Loucy (cell line): ENCODE measurements around the gene TIMM23B.
"Not testable (repeated sequence)": the region's sequence is repeated elsewhere in the genome, so short reads cannot be mapped to it uniquely, and the experiment has no call there.

ENCODE experiments used
- EZH2phosphoT487 ChIP-seq: fragments of 200-600 bp; IDR thresholded peaks from 2 replicates; pipeline ENCODE4 v1.6.1; 2018; ENCODE audit warnings: antibody characterized with exemption, mild to moderate bottlenecking, moderate library complexity, borderline replicate concordance
- TF ChIP-seq, protein P1 (sequence below): fragments of 200-600 bp; sonication (generic); conservative IDR thresholded peaks from 2 replicates; pipeline ENCODE4 v1.5.1; 2014; ENCODE audit warnings: mild to moderate bottlenecking, antibody characterized with exemption, low read length

- TF ChIP-seq EZH2phosphoT487: not testable (repeated sequence)
- TF ChIP-seq, protein P1, sequence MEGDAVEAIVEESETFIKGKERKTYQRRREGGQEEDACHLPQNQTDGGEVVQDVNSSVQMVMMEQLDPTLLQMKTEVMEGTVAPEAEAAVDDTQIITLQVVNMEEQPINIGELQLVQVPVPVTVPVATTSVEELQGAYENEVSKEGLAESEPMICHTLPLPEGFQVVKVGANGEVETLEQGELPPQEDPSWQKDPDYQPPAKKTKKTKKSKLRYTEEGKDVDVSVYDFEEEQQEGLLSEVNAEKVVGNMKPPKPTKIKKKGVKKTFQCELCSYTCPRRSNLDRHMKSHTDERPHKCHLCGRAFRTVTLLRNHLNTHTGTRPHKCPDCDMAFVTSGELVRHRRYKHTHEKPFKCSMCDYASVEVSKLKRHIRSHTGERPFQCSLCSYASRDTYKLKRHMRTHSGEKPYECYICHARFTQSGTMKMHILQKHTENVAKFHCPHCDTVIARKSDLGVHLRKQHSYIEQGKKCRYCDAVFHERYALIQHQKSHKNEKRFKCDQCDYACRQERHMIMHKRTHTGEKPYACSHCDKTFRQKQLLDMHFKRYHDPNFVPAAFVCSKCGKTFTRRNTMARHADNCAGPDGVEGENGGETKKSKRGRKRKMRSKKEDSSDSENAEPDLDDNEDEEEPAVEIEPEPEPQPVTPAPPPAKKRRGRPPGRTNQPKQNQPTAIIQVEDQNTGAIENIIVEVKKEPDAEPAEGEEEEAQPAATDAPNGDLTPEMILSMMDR: not testable (repeated sequence)
Observed at GRCh38 chr10:49899999-49900398, 41.9 kb upstream of the TIMM23B start.
